GDM1 (cell line): ENCODE measurements around the gene SAMD11.
A peak's percentile ranks its signal among the peaks of the same experiment; 100 is the strongest.

Source experiments
- DNase-seq: peaks from one replicate; lab custom pipeline; 2025; lab: John Stamatoyannopoulos, UW

The SAMD11 gene

GRCh38 chr1:916173-917075 is 7.3 kb upstream of the SAMD11 start:
- no peak for DNase-seq

- no peak for DNase-seq
Measured at GRCh38 chr1:917076-917459, 6.7 kb upstream of the SAMD11 start.

- no peak for DNase-seq
Measured at GRCh38 chr1:917466-918091, 6.1 kb upstream of the SAMD11 start.

- DNase-seq, result no peak
Measured at GRCh38 chr1:918353-918752, 5.4 kb upstream of the SAMD11 start.

- no peak for DNase-seq
Measured at GRCh38 chr1:918843-919242, 4.9 kb upstream of the SAMD11 start.

GRCh38 chr1:919271-919872 is 4.4 kb upstream of the SAMD11 start:
- no peak for DNase-seq

GRCh38 chr1:920010-920409 is 3.7 kb upstream of the SAMD11 start:
- DNase-seq, result no peak

- no peak for DNase-seq
Measured at GRCh38 chr1:920521-920920, 3.2 kb upstream of the SAMD11 start.

- peak; percentile 67 for DNase-seq
Measured at GRCh38 chr1:921011-921837, 2.5 kb upstream of the SAMD11 start.

- DNase-seq, result no peak
Measured at GRCh38 chr1:923991-924655, 400 bp downstream of the SAMD11 start.

GRCh38 chr1:924656-925560 is 1.2 kb downstream of the SAMD11 start:
- no peak for DNase-seq

GRCh38 chr1:925561-926421 is 2.1 kb downstream of the SAMD11 start:
- no peak for DNase-seq

- no peak for DNase-seq
Measured at GRCh38 chr1:927234-927633, 3.5 kb downstream of the SAMD11 start.

GRCh38 chr1:927748-928147 is 4.0 kb downstream of the SAMD11 start:
- no peak for DNase-seq

- DNase-seq, result no peak
Measured at GRCh38 chr1:928825-929661, 5.3 kb downstream of the SAMD11 start.

- no peak for DNase-seq
Measured at GRCh38 chr1:929712-930632, 6.2 kb downstream of the SAMD11 start.

- DNase-seq, result no peak
Measured at GRCh38 chr1:930633-931138, 7.0 kb downstream of the SAMD11 start.
